Panc1 (cell line): ENCODE results near the gene HSF2. TPM values are rescaled to one million over a fixed set of nuclear protein-coding genes. Genes with fewer than 3 reads are reported as not detected.

ENCODE experiments used
- ATAC-seq: fragments of 200-7000 bp; cut with Tn5 transposase; 2 replicates; pipeline ENCODE4 v1.9.1; 2020; ENCODE audit warnings: mild to moderate bottlenecking, moderate library complexity
- BruUV-seq: library from RNA; stranded (reverse); fragments of 400-500 nt; replicated peaks from 2 replicates; lab custom pipeline; 2021; lab: Mats Ljungman, UMichigan
- CTCF ChIA-PET: fragments of 300-600 bp; sonication (Branson Sonifier 250); formaldehyde crosslinking; loops from one replicate; lab custom pipeline; 2022; ENCODE audit warnings: antibody characterized with exemption; lab: Charles Lee
- POLR2A ChIA-PET: fragments of 300-600 bp; sonication (Branson Sonifier 250); formaldehyde crosslinking; loops from one replicate; lab custom pipeline; 2022; ENCODE audit warnings: antibody characterized with exemption; lab: Charles Lee
- DNase-seq: peaks from one replicate; pipeline ENCODE4 v3.0.0-alpha.2; 2010; ENCODE audit warnings: low read depth, low spot score
- H3K27ac ChIP-seq: 2 replicates; pipeline ENCODE4 v1.5.1; 2011; ENCODE audit warnings: mild to moderate bottlenecking, low read length, inconsistent platforms
- H3K27me3 ChIP-seq: fragments of 200-500 bp; sonication (Bioruptor generic); 2 replicates; pipeline ENCODE4 v1.6.0; 2014; ENCODE audit warnings: low read length, inconsistent platforms; ENCODE audit not compliant: control insufficient read depth, insufficient read depth
- H3K36me3 ChIP-seq: fragments of 200-500 bp; sonication (Bioruptor generic); 2 replicates; pipeline ENCODE4 v1.5.1; 2014; ENCODE audit warnings: inconsistent platforms, mild to moderate bottlenecking, low read length, moderate library complexity; ENCODE audit not compliant: control insufficient read depth, insufficient read depth
- H3K4me1 ChIP-seq: 2 replicates; pipeline ENCODE4 v1.5.1; 2011; ENCODE audit warnings: inconsistent platforms, mild to moderate bottlenecking, low read length, moderate library complexity; ENCODE audit not compliant: control insufficient read depth, insufficient read depth
- H3K4me3 ChIP-seq, 2 experiments: 2 replicates each; pipeline ENCODE4 v1.5.1; 2011 to 2012; ENCODE audit warnings: low read depth in 2 of 2, low read length in 2 of 2, mild to moderate bottlenecking in 2 of 2, inconsistent platforms in 1 of 2, moderate library complexity in 1 of 2
- H3K9me3 ChIP-seq: fragments of 200-500 bp; sonication (Bioruptor generic); 2 replicates; pipeline ENCODE4 v1.5.1; 2014; ENCODE audit warnings: low read depth, mild to moderate bottlenecking, inconsistent platforms, low read length, moderate library complexity; ENCODE audit not compliant: control insufficient read depth, insufficient read depth
- POLR2AphosphoS5 ChIP-seq: IDR thresholded peaks from 2 replicates; pipeline ENCODE4 v1.6.1; 2012; ENCODE audit warnings: mild to moderate bottlenecking, low read depth, low read length, moderate library complexity
- SIN3A ChIP-seq: IDR thresholded peaks from 2 replicates; pipeline ENCODE4 v1.6.1; 2012; ENCODE audit warnings: low read depth, mild to moderate bottlenecking, low read length, moderate library complexity, borderline replicate concordance; ENCODE audit not compliant: insufficient read depth
- TCF7L2 ChIP-seq: IDR thresholded peaks from 2 replicates; pipeline ENCODE4 v1.6.1; 2011; ENCODE audit warnings: mild to moderate bottlenecking, low read depth, low read length, inconsistent platforms
- in situ Hi-C: cut with HindIII; loops from 2 replicates; pipeline ENCODE4 v1.10.0; 2016; ENCODE audit warnings: low sequenced_read_pairs, low pct_unique_long_range_greater_than_20kb
- intact Hi-C: fragments of 100-400 bp; cut with micrococcal nuclease; formaldehyde crosslinking; loops from one replicate; pipeline ENCODE4 v1.10.0; 2022; ENCODE audit not compliant: unreplicated experiment
- total RNA-seq: library from RNA; stranded (reverse); gene quantifications from one replicate; pipeline ENCODE4 v1.2.1, GENCODE V29; 2021; ENCODE audit not compliant: unreplicated experiment
- TF ChIP-seq, protein P1 (sequence below), 2 experiments: IDR thresholded peaks; 2 replicates each; pipeline ENCODE4 v1.6.1; 2011 to 2012; ENCODE audit warnings: low read depth in 2 of 2, control low read depth in 1 of 2, low read length in 1 of 2, mild to moderate bottlenecking in 1 of 2, moderate library complexity in 1 of 2; ENCODE audit not compliant: insufficient read depth in 1 of 2
- TF ChIP-seq, protein P2 (sequence below): fragments of 450-650 bp; IDR thresholded peaks from 2 replicates; pipeline ENCODE4 v1.5.1; 2017; ENCODE audit warnings: mild to moderate bottlenecking

The HSF2 gene
- total RNA-seq, 1 experiment from 2014 or later = 21.1 TPM

DNA sequence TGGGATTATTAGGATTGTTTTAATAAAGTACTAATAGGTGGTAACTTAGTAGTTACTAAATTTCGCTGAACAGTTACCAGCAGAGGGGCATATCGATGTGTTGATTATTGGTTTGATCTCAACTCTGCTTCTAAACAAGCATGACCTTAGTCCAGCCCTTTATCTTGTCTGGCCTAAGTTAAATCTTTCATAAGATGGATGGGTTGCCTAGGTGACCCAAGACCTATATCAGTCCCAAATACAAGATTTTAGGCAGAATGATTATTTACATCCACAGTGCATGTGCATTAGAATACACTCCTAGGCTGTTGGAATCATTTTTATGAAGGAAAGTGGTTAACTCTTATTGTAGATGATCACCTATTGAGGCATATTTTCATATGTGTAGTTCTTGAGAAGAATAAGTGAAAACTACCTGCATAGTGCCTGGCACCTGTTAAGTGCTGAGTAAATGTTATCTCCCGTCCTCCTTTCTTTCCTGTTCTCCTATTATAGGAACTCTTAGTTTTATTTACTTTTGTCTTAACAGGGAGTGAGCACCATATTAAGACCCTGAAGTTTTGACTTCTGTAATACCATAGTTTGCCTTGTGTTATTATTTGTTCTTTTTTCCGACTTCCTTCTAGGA, 1.1 kb downstream of the HSF2 start:
- POLR2A ChIA-PET = no interaction called here
- Histone ChIP-seq H3K9me3 (no peaks in the 10 kb centered on the region), H3K27me3 (no peaks in the 10 kb centered on the region), H3K27ac (peak overlapping the region; percentile 87), H3K36me3 (no peaks in the 10 kb centered on the region; the same call in 1 of the 2 replicates), H3K4me3 (peak overlapping the region; percentile 87 to 96), H3K4me1 (peaks cover 18% of the 10 kb centered on the region)
- no TSS peak for BruUV-seq
- intact Hi-C loops = no loop called here
- DNase-seq (no peak), ATAC-seq (no peak)
- CTCF ChIA-PET = no interaction called here
- no peak for TF ChIP-seq SIN3A
- in situ Hi-C loops = no loop called here

DNA sequence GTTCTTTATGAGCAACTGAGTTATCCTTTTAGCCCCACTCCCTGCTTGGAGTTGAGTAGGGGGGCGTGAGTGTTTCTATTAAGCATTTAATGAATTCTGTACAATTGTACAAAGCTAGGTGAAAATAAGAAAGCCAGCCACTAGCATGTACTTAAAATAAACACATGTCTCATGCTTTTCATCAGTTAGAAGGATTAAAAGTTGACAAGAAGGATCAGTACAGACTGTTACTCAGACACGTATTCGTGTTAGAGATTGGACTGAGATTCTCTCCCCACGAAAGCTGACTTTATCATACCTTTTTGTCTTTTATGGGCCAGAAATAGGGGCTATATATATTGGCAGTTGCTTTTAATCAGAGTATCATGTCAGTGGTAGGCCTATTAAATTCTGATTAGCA, 1.7 kb downstream of the HSF2 start:
- intact Hi-C loops = no loop called here
- H3K9me3 ChIP-seq = no peaks in the 10 kb centered on the region
- no peak for DNase-seq
- POLR2A ChIA-PET = no interaction called here
- TF ChIP-seq TCF7L2 (no peak), POLR2AphosphoS5 (no peak), SIN3A (no peak)
- TF ChIP-seq, protein P1, sequence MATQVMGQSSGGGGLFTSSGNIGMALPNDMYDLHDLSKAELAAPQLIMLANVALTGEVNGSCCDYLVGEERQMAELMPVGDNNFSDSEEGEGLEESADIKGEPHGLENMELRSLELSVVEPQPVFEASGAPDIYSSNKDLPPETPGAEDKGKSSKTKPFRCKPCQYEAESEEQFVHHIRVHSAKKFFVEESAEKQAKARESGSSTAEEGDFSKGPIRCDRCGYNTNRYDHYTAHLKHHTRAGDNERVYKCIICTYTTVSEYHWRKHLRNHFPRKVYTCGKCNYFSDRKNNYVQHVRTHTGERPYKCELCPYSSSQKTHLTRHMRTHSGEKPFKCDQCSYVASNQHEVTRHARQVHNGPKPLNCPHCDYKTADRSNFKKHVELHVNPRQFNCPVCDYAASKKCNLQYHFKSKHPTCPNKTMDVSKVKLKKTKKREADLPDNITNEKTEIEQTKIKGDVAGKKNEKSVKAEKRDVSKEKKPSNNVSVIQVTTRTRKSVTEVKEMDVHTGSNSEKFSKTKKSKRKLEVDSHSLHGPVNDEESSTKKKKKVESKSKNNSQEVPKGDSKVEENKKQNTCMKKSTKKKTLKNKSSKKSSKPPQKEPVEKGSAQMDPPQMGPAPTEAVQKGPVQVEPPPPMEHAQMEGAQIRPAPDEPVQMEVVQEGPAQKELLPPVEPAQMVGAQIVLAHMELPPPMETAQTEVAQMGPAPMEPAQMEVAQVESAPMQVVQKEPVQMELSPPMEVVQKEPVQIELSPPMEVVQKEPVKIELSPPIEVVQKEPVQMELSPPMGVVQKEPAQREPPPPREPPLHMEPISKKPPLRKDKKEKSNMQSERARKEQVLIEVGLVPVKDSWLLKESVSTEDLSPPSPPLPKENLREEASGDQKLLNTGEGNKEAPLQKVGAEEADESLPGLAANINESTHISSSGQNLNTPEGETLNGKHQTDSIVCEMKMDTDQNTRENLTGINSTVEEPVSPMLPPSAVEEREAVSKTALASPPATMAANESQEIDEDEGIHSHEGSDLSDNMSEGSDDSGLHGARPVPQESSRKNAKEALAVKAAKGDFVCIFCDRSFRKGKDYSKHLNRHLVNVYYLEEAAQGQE (IDR thresholded peaks at IDR 0.05; ENCODE audit: insufficient read depth in 1 of 2, low read depth in 2 of 2, low read length in 1 of 2) = no peak
- TF ChIP-seq, protein P2, sequence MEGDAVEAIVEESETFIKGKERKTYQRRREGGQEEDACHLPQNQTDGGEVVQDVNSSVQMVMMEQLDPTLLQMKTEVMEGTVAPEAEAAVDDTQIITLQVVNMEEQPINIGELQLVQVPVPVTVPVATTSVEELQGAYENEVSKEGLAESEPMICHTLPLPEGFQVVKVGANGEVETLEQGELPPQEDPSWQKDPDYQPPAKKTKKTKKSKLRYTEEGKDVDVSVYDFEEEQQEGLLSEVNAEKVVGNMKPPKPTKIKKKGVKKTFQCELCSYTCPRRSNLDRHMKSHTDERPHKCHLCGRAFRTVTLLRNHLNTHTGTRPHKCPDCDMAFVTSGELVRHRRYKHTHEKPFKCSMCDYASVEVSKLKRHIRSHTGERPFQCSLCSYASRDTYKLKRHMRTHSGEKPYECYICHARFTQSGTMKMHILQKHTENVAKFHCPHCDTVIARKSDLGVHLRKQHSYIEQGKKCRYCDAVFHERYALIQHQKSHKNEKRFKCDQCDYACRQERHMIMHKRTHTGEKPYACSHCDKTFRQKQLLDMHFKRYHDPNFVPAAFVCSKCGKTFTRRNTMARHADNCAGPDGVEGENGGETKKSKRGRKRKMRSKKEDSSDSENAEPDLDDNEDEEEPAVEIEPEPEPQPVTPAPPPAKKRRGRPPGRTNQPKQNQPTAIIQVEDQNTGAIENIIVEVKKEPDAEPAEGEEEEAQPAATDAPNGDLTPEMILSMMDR = no peak
- CTCF ChIA-PET = no interaction called here
- peak overlapping the region; percentile 87 to 96; a peak in 3 of 4 replicates for H3K4me3 ChIP-seq
- BruUV-seq = TSS peak; percentile 57
- ATAC-seq = no peak
- in situ Hi-C loops = no loop called here
- H3K4me1 ChIP-seq = peaks cover 18% of the 10 kb centered on the region
- no peaks in the 10 kb centered on the region for H3K27me3 ChIP-seq
- H3K36me3 ChIP-seq = no peaks in the 10 kb centered on the region; the same call in 1 of the 2 replicates
- H3K27ac ChIP-seq = peak overlapping the region; percentile 41

DNA sequence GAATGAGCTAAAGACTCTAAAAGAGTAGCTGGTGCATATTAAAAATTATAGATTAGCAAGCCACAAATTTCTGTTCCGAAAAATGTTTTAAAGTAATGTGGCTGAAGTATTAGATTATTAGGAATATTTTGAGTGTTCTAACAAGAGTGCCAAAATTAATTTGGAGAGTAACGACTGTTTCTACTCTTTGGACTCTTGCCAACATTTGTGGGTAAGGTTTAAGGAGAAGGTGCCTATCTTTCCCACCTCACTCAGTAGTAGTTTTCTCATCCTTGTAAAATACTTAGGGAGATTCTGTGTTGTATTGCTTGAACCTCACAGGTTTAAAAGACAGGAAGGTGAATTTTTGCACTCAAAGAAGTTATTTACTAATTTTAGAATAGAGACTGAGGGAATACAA, 5.0 kb downstream of the HSF2 start:
- TF ChIP-seq, protein P2 = no peak
- TF ChIP-seq, protein P1 (IDR thresholded peaks at IDR 0.05; ENCODE audit: insufficient read depth in 1 of 2, low read depth in 2 of 2, low read length in 1 of 2) = no peak
- TF ChIP-seq TCF7L2 (no peak), POLR2AphosphoS5 (no peak), SIN3A (no peak)
- ChIA-PET POLR2A (no interaction called here), CTCF (no interaction called here)
- peaks cover 11% of the 10 kb centered on the region for H3K4me1 ChIP-seq
- no peaks in the 10 kb centered on the region; the same call in 1 of the 2 replicates for H3K9me3 ChIP-seq
- ATAC-seq (no peak), DNase-seq (no peak)
- H3K36me3 ChIP-seq = no peaks in the 10 kb centered on the region; the same call in 1 of the 2 replicates
- intact Hi-C loops = no loop called here
- BruUV-seq = no TSS peak
- in situ Hi-C loops = no loop called here
- no peak overlapping the region for H3K27ac ChIP-seq
- H3K4me3 ChIP-seq = no peak overlapping the region
- H3K27me3 ChIP-seq = no peaks in the 10 kb centered on the region
